Caco-2 (cell line): ENCODE data around the gene KDM4B. TPM values are rescaled to one million over a fixed set of nuclear protein-coding genes. Genes with fewer than 3 reads are reported as not detected.

Experiments
- BruUV-seq: library from RNA; stranded (reverse); fragments of 400-500 nt; replicated peaks from 2 replicates; lab custom pipeline; 2021; lab: Mats Ljungman, UMichigan
- CTCF ChIA-PET: fragments of 300-600 bp; sonication (Branson Sonifier 250); formaldehyde crosslinking; loops from one replicate; lab custom pipeline; 2022; ENCODE audit warnings: antibody characterized with exemption; lab: Charles Lee
- POLR2A ChIA-PET: fragments of 300-600 bp; sonication (Branson Sonifier 250); formaldehyde crosslinking; loops from one replicate; lab custom pipeline; 2022; ENCODE audit warnings: antibody characterized with exemption; lab: Charles Lee
- DNase-seq, 2 experiments: peaks; one replicate each; pipeline versions ENCODE4 v3.0.0 to v3.0.0-alpha.2; 2020 to 2022
- H3K27me3 ChIP-seq: replicated peaks from 2 replicates; pipeline ENCODE4 v1.6.0; 2011; ENCODE audit warnings: low read length; ENCODE audit not compliant: control insufficient read depth, insufficient read depth
- H3K36me3 ChIP-seq: 2 replicates; pipeline ENCODE4 v1.5.1; 2011; ENCODE audit warnings: low read length; ENCODE audit not compliant: control insufficient read depth, insufficient read depth
- H3K4me1 ChIP-seq: fragments of 250-450 bp; sonication (Bioruptor Pico); 2 replicates; pipeline ENCODE4 v1.5.1; 2020; ENCODE audit warnings: mild to moderate bottlenecking
- H3K4me3 ChIP-seq: 2 replicates; pipeline ENCODE4 v1.5.1; 2011; ENCODE audit warnings: low read depth, mild to moderate bottlenecking, control low read depth, low read length
- H3K9me3 ChIP-seq: fragments of 250-450 bp; sonication (Bioruptor Pico); 2 replicates; pipeline ENCODE4 v1.5.1; 2020; ENCODE audit warnings: mild to moderate bottlenecking, moderate library complexity
- H3K27ac Mint-ChIP-seq: one replicate; pipeline ENCODE4 v1.8.0; 2022; ENCODE audit warnings: mixed read lengths; ENCODE audit not compliant: unreplicated experiment
- H3K27me3 Mint-ChIP-seq: one replicate; pipeline ENCODE4 v1.8.0; 2022; ENCODE audit warnings: mixed read lengths; ENCODE audit not compliant: insufficient read depth, unreplicated experiment
- H3K36me3 Mint-ChIP-seq: one replicate; pipeline ENCODE4 v1.8.0; 2022; ENCODE audit warnings: mild to moderate bottlenecking, mixed read lengths; ENCODE audit not compliant: insufficient read depth, unreplicated experiment
- H3K4me1 Mint-ChIP-seq: one replicate; pipeline ENCODE4 v1.8.0; 2022; ENCODE audit warnings: low read depth, mixed read lengths; ENCODE audit not compliant: unreplicated experiment
- H3K4me3 Mint-ChIP-seq: one replicate; pipeline ENCODE4 v1.8.0; 2022; ENCODE audit warnings: mild to moderate bottlenecking, moderate library complexity, mixed read lengths; ENCODE audit not compliant: unreplicated experiment
- H3K9me3 Mint-ChIP-seq: one replicate; pipeline ENCODE4 v1.8.0; 2022; ENCODE audit warnings: mixed read lengths; ENCODE audit not compliant: unreplicated experiment
- intact Hi-C: fragments of 100-400 bp; cut with micrococcal nuclease; formaldehyde crosslinking; loops from one replicate; pipeline ENCODE4 v1.10.0; 2022; ENCODE audit not compliant: unreplicated experiment
- total RNA-seq: library from RNA; stranded (reverse); gene quantifications from 2 replicates; pipeline ENCODE4 v1.2.3, GENCODE V29; 2022
- TF ChIP-seq, protein P1 (sequence below), 2 experiments: fragments of 200-600 bp in 1 of 2; IDR thresholded peaks; 1 replicate in 1 of 2; 2 replicates in 1 of 2; pipeline versions ENCODE4 v1.5.1 to v1.8.0; 2011 to 2022; ENCODE audit warnings: antibody characterized with exemption in 1 of 2, control low read depth in 1 of 2, inconsistent platforms in 1 of 2, low read depth in 1 of 2, low read length in 1 of 2, mild to moderate bottlenecking in 1 of 2, moderate library complexity in 1 of 2; ENCODE audit not compliant: insufficient read depth in 1 of 2, severe bottlenecking in 1 of 2, unreplicated experiment in 1 of 2

KDM4B gene
- total RNA-seq, 1 experiment from 2014 or later: 27.4 TPM

DNA sequence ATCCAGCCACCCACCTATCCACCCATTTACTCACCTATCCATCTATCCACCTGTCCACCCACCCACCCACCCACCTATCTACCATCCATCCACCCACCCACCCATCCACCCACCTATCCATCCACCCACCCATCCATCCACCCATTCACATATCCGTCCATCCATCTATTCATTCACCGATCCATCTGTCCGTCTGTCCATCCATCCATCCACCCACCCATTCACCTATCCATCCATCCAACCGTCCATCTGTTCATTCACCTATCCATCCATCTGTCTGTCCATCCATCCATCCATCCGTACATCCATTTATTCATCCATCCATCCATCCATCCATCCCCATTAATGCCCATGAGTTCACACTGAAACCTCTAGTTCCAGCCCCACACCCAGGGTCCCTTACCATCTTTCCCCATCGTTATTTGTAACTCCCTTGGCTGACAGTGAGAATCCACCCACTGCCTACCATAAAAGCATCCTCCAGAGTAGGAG, 31.3 kb downstream of the KDM4B start:
- TF ChIP-seq, protein P1, sequence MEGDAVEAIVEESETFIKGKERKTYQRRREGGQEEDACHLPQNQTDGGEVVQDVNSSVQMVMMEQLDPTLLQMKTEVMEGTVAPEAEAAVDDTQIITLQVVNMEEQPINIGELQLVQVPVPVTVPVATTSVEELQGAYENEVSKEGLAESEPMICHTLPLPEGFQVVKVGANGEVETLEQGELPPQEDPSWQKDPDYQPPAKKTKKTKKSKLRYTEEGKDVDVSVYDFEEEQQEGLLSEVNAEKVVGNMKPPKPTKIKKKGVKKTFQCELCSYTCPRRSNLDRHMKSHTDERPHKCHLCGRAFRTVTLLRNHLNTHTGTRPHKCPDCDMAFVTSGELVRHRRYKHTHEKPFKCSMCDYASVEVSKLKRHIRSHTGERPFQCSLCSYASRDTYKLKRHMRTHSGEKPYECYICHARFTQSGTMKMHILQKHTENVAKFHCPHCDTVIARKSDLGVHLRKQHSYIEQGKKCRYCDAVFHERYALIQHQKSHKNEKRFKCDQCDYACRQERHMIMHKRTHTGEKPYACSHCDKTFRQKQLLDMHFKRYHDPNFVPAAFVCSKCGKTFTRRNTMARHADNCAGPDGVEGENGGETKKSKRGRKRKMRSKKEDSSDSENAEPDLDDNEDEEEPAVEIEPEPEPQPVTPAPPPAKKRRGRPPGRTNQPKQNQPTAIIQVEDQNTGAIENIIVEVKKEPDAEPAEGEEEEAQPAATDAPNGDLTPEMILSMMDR (IDR thresholded peaks at IDR 0.05; ENCODE audit: insufficient read depth in 1 of 2, low read depth in 1 of 2, low read length in 1 of 2, severe bottlenecking in 1 of 2, unreplicated experiment in 1 of 2): no peak
- H3K4me1 Mint-ChIP-seq: peaks cover 8% of the 10 kb centered on the region
- ChIA-PET CTCF (interaction anchor here (2.4 kb wide), 1 partner anchor 31 kb away, joined by 13 read pairs; the partner anchor contains the start of gene KDM4B), POLR2A (no interaction called here)
- no peak overlapping the region for H3K27ac Mint-ChIP-seq
- no peaks in the 10 kb centered on the region for H3K9me3 Mint-ChIP-seq
- H3K4me3 ChIP-seq: no peak overlapping the region
- H3K4me1 ChIP-seq: peaks cover 17% of the 10 kb centered on the region; the same call in 1 of the 2 replicates
- intact Hi-C loops: no loop called here
- no peak overlapping the region for H3K4me3 Mint-ChIP-seq
- no peaks in the 10 kb centered on the region for H3K27me3 ChIP-seq
- no peaks in the 10 kb centered on the region for H3K9me3 ChIP-seq
- BruUV-seq: no TSS peak
- H3K36me3 Mint-ChIP-seq: no peaks in the 10 kb centered on the region
- H3K27me3 Mint-ChIP-seq: no peaks in the 10 kb centered on the region
- no peak for DNase-seq
- H3K36me3 ChIP-seq: no peaks in the 10 kb centered on the region

GRCh38 chr19:5001615-5002014, 32.7 kb downstream of the KDM4B start:
- POLR2A ChIA-PET: no interaction called here
- BruUV-seq: no TSS peak

GRCh38 chr19:5002143-5002542, 33.2 kb downstream of the KDM4B start:
- Histone ChIP-seq H3K4me1 (peaks cover 17% of the 10 kb centered on the region; the same call in 1 of the 2 replicates), H3K27me3 (no peaks in the 10 kb centered on the region), H3K36me3 (no peaks in the 10 kb centered on the region), H3K9me3 (no peaks in the 10 kb centered on the region), H3K4me3 (no peak overlapping the region)
- no TSS peak for BruUV-seq
- TF ChIP-seq, protein P1 (IDR thresholded peaks at IDR 0.05; ENCODE audit: insufficient read depth in 1 of 2, low read depth in 1 of 2, low read length in 1 of 2, severe bottlenecking in 1 of 2, unreplicated experiment in 1 of 2): no peak
- Mint-ChIP-seq H3K4me3 (peak overlapping the region; percentile 63), H3K4me1 (peaks cover 11% of the 10 kb centered on the region), H3K9me3 (peaks cover 3% of the 10 kb centered on the region), H3K27ac (peak overlapping the region; percentile 56), H3K27me3 (no peaks in the 10 kb centered on the region), H3K36me3 (no peaks in the 10 kb centered on the region)
- CTCF ChIA-PET: interaction anchor here (1.0 to 2.4 kb wide), 5 partner anchors 25 to 74 kb away, joined by 3 to 13 read pairs (median 7); partner anchors contain the start of gene KDM4B
- POLR2A ChIA-PET: no interaction called here
- intact Hi-C loops: no loop called here
- DNase-seq: peak in 1 of 2 experiments; percentile 60

More at GRCh38 chr19:5001615-5002014, 32.7 kb downstream of the KDM4B start:
- peak overlapping the region; percentile 28 for H3K27ac Mint-ChIP-seq
- Histone ChIP-seq H3K27me3 (no peaks in the 10 kb centered on the region), H3K4me1 (peaks cover 17% of the 10 kb centered on the region; the same call in 1 of the 2 replicates), H3K9me3 (no peaks in the 10 kb centered on the region), H3K4me3 (no peak overlapping the region), H3K36me3 (no peaks in the 10 kb centered on the region)
- no peak overlapping the region for H3K4me3 Mint-ChIP-seq
- CTCF ChIA-PET: interaction anchor here (0.5 to 2.4 kb wide), 7 partner anchors 26 to 174 kb away, joined by 3 to 13 read pairs (median 5); partner anchors contain the start of genes KDM4B and PLIN3
- H3K36me3 Mint-ChIP-seq: no peaks in the 10 kb centered on the region
- peak in 1 of 2 experiments; percentile 59 for DNase-seq
- no peaks in the 10 kb centered on the region for H3K27me3 Mint-ChIP-seq
- intact Hi-C loops: loop anchor here (1.0 kb wide), 1 partner anchor 30 kb away; no protein-coding TSS in a partner anchor
- H3K9me3 Mint-ChIP-seq: no peaks in the 10 kb centered on the region
- H3K4me1 Mint-ChIP-seq: peaks cover 8% of the 10 kb centered on the region
- TF ChIP-seq, protein P1 (IDR thresholded peaks at IDR 0.05; ENCODE audit: insufficient read depth in 1 of 2, low read depth in 1 of 2, low read length in 1 of 2, severe bottlenecking in 1 of 2, unreplicated experiment in 1 of 2): peak; percentile 66 to 76
